IMR-90 (cell line): ENCODE data around the gene PCDHGB5.

Source experiments
- RAD21 ChIP-seq: IDR thresholded peaks from 2 replicates; pipeline ENCODE4 v1.6.1; 2012; ENCODE audit warnings: low read length, improper control_type of control experiment
- SMC3 ChIP-seq: fragments of 150-350 bp; IDR thresholded peaks from 2 replicates; pipeline ENCODE4 v1.6.1; 2016; ENCODE audit warnings: low read depth, mild to moderate bottlenecking, antibody characterized with exemption, low read length, moderate library complexity
- USF2 ChIP-seq: fragments of 150-350 bp; IDR thresholded peaks from 2 replicates; pipeline ENCODE4 v1.6.1; 2017; ENCODE audit warnings: mild to moderate bottlenecking, antibody characterized with exemption, low read length, low read depth
- TF ChIP-seq, protein P1 (sequence below): conservative IDR thresholded peaks from 2 replicates; pipeline ENCODE4 v1.5.1; 2012; ENCODE audit warnings: mild to moderate bottlenecking, low read depth, low read length, improper control_type of control experiment

- TF ChIP-seq, protein P1, sequence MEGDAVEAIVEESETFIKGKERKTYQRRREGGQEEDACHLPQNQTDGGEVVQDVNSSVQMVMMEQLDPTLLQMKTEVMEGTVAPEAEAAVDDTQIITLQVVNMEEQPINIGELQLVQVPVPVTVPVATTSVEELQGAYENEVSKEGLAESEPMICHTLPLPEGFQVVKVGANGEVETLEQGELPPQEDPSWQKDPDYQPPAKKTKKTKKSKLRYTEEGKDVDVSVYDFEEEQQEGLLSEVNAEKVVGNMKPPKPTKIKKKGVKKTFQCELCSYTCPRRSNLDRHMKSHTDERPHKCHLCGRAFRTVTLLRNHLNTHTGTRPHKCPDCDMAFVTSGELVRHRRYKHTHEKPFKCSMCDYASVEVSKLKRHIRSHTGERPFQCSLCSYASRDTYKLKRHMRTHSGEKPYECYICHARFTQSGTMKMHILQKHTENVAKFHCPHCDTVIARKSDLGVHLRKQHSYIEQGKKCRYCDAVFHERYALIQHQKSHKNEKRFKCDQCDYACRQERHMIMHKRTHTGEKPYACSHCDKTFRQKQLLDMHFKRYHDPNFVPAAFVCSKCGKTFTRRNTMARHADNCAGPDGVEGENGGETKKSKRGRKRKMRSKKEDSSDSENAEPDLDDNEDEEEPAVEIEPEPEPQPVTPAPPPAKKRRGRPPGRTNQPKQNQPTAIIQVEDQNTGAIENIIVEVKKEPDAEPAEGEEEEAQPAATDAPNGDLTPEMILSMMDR: no peak
- TF ChIP-seq USF2 (no peak), SMC3 (no peak), RAD21 (no peak)
Measured at GRCh38 chr5:141440341-141440740, 42.6 kb downstream of the PCDHGB5 start.
